Spleen (tissue), 7 donors: Measurements from ENCODE around the gene MEI4.

Source experiments
- CTCF ChIP-seq, 11 experiments: fragments of 200-600 bp in 7 of 11; fragments of 450-650 bp in 4 of 11; sonication (generic) in 4 of 11; IDR thresholded peaks in 8 of 11; conservative IDR thresholded peaks in 3 of 11; 1 replicate in 7 of 11; 2 replicates in 4 of 11; pipeline versions ENCODE4 v1.4.0 to v1.8.0; 2016 to 2021; ENCODE audit warnings: antibody characterized with exemption in 11 of 11, inconsistent platforms in 4 of 11, mild to moderate bottlenecking in 1 of 11
- POLR2A ChIP-seq, 3 donors: fragments of 450-650 bp; IDR thresholded peaks; one replicate each; pipeline ENCODE4 v1.5.1; 2017; ENCODE audit warnings: antibody characterized with exemption in 3 of 3, mild to moderate bottlenecking in 1 of 3
- POLR2AphosphoS5 ChIP-seq, 3 donors: sonication (generic); formaldehyde crosslinking; IDR thresholded peaks; one replicate each; pipeline ENCODE4 v1.5.1; 2017; ENCODE audit warnings: antibody characterized with exemption in 3 of 3
- donor health status: DM: no; HTN: no; CAD: no; lungs with moderate emphysema.
- donor health status: DM: no; HTN: no; CAD: no.
- donor health status: DM: no; HTN: no; CAD: no.

GRCh38 chr6:77762386-77762785 is 109.5 kb downstream of the MEI4 start:
- TF ChIP-seq POLR2AphosphoS5 (IDR thresholded peaks at IDR 0.05), result no peak
- no peak for TF ChIP-seq CTCF (IDR thresholded peaks at IDR 0.05 in 8 of 11, conservative IDR thresholded peaks at IDR 0.05 in 3 of 11)
- no peak for TF ChIP-seq POLR2A (IDR thresholded peaks at IDR 0.05)
